IPS DF 4.7 (cell line): Measurements from ENCODE around the gene PTPRN2.
"Not testable (repeated sequence)": the region's sequence is repeated elsewhere in the genome, so short reads cannot be mapped to it uniquely, and the experiment has no call there.

Experiments
- DNase-seq: peaks from one replicate; pipeline ENCODE4 v3.0.0-alpha.2; 2013; ENCODE audit warnings: low spot score; ENCODE audit errors: extremely low read depth

The PTPRN2 gene

DNA sequence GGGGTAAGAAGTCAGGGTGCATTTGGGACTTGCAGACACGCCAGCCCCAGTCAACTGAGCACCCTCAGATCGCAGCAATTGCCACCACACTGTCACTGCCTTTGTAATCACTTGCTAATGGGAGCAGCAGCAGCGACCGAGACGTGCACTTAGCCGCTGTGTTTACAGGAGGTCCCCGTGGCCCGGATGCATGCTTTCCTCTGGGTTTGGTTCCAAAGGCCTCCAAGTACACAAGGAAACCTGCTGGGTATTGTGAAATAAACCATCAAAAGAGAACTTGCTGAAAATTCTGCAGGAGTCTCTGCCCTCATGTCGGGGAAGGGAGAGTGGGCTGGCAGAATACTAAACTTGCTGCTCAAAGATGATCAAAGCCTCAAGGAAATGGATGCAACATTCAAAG lies 909.1 kb downstream of the PTPRN2 start:
- no peak for DNase-seq

DNA sequence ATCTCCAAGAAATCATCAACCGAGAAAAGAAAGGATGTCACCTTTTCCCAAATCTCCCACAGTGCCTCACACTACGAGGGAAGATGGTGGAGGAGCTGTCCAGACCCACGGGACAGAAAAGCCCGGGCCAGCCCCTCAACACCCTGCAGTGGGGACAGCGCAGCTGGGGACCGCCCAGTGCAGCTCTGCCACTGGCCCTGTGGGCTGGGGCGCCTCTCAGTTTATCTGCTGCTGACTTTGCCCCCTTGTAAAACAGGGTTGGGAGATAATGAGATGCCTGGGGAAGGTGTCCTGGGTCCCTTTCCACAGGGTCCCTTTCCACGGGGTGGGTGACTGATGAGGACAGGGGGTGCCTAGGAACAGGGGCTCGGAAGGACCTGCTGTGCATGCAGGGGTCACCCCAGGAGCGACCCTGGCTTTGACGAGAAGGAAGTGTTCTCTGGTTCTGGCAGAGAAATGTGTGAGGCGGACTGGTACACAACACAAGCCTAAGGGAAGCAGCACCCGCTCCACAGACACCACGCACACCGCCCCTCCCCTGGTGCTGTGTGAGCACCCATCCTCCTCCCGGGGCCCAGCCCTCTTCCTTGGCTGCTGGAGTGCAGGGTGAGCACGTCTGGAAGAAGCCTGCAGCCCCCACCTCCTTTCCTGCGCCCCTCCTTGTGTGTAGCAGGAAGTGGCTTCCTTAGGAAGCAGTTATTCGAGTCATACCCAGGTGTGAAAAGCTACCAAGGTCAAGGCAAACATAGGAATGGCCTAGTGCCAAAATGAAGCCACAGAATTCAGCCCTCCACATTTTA lies 911.0 kb downstream of the PTPRN2 start:
- DNase-seq, result no peak

GRCh38 chr7:157676001-157676400 lies 911.6 kb downstream of the PTPRN2 start:
- no peak for DNase-seq

DNA sequence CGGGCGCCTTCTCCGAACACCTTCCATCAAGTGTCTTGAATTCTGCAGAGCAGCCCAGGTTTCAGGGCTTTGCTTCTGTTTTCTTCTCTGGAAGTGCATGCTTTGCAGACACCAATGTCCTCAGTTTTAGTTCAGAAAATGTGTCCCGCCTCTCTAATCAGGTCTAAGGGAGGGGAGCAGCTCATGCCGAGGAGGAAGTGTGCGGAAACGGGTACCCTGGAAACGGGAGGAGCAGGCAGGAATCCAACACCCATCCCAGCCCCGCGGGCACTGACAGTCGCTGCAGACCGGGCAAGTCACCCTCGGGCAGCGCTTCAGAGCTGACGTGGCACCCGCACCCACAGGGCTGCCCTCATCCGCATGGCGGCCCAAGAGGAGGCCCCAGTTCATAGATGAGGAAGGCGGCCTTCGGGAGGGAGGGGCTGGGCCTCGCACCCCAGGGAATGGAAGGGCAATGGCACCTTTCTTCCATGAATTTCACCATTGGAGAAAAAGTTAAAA lies 912.1 kb downstream of the PTPRN2 start:
- DNase-seq, result no peak

- no peak for DNase-seq
Measured at GRCh38 chr7:157674715-157675426, 912.8 kb downstream of the PTPRN2 start.

GRCh38 chr7:157674027-157674714 lies 913.5 kb downstream of the PTPRN2 start:
- no peak for DNase-seq

DNA sequence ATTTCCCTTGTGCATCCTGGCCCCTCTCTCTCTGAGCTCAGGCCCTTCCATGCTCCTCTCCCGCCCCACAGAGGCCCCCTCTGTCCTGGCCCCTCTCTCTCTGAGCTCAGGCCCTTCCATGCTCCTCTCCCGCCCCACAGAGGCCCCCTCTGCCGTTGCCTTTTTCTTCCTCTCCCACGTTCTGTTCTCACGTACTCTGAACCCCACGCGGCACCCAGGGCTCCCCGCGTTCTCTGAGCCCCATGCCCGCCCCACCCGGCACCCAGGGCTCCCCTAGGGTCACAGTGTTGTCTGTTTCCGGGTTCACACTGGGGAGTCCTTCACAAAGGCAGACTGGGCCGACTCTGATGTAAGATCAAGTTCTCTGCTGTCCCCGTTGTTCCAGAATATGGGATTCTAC lies 914.0 kb downstream of the PTPRN2 start:
- no peak for DNase-seq

DNA sequence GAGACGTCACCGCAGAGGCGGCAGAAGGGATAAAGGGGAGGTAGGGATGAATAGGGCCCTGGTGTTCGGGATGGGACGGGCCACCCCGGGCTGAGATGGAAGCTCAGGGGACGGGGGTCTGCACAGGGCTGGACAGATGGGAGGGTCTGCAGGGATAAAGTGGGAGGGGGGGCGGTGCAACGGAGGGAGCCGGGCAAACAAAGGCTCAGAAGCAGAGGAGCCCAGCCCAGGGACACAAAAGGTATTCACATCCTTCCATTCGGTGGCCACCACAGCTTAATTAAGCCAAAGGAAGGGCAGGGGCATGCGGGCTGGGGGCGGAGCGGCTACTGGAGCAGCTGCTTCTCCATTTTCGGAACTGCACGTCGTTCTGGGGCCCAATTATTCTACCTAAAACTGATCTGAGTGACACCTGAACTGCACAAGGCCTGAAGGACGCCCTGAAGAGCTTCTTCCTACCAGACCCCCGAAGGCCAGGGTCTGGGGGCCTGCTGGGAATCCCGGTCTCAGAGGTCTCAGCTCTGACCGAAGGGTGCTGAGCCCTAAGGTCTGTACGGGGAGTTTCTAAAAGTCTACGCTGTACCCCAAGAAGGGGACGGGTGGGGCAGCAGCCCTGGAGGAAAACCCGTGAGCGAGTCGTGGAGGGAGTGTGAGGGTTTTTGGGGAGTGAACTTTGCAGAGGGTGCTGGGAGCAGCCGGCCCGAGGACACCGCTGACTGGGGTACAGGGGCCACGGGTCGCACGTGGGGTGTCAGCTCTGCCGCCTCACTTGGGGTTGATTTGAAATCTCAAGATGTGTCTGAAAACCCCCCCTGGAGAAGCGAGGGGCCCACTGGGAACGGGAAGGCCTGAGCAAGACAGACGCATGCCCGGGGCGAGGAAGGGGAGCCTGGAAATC lies 916.0 kb downstream of the PTPRN2 start:
- no peak for DNase-seq

- no peak for DNase-seq
Measured at GRCh38 chr7:157670490-157671357, 916.9 kb downstream of the PTPRN2 start.

DNA sequence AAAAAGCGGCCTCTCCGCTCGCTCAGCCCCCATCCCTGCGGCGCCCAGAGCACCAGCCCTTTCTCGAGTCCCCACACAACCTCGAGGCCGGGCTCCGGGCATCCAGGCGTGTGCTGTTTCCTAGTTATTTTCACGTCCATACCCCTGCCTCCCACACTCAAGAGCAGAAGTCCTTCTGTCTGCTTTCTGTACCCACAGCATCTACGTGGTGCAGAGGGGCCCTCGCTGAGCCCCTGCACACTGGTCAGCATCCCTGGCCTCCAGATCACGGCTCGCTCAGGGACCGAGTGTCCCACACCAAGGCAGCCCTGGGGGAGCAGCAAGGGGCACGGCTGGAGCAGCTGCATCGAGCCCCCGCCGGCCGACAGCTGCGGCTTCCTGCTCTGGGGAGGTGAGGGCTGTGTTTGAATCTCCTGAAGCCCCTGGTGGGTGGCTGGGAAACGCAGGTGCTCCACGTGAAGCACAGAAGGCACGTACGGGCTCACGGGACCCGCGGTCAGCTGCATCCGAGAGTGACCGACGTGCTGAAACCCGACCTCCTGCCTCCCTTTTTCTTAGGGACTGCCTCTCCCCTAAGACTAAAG lies 917.8 kb downstream of the PTPRN2 start:
- no peak for DNase-seq

GRCh38 chr7:157668884-157669767 lies 918.5 kb downstream of the PTPRN2 start:
- DNase-seq, result no peak

DNA sequence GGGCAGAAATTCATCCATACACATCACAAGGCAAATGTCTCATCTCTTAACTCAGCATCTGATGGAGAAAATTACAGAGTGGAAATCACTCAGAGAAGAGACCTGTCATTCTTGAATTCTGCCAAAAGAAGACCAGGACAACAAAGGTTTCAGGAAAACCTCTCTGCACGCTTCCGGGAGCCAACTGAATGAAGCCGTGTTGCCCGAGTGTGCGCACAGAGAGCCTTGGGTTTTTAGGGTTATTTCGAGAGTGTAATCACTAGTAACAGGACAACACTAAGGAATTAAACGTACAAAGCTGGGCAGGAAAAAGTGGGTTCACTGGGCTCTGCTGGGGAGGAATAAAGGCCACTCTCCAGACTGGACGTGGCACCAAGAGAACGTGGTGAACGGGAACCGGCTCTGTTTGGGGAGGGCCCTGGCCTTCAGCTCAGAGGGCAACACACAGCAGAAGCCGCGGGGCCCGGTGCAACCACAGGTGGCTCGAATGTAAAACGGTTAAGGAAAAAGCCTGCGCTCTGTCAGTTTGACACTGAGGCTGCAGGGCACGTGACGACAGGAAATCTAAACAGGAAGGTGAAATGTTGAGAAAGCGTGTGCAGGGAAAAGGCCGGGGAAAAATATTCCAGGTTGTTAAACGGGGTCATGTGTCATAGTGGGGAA lies 919.3 kb downstream of the PTPRN2 start:
- DNase-seq, result no peak

DNA sequence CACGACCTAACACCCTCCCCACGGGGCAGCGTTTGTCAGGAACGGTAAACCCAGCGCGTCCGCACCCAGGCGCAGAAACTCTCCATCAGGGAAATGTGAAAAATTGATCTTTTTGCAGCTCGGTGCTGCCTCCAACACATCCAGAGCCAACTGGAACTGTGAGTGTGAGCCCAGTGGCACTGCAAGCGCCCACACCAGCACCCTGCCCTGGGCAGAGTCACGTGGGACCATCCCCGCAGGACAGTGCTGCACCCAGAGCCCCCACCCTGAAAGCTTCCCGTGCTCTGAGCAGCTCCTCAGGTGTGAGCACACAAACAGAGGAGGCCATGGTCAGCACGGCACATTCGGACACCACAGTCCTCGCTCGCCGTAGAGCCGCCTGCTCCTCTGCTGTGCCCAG lies 919.9 kb downstream of the PTPRN2 start:
- DNase-seq, result no peak

GRCh38 chr7:157667261-157667660 lies 920.4 kb downstream of the PTPRN2 start:
- DNase-seq, result no peak

DNA sequence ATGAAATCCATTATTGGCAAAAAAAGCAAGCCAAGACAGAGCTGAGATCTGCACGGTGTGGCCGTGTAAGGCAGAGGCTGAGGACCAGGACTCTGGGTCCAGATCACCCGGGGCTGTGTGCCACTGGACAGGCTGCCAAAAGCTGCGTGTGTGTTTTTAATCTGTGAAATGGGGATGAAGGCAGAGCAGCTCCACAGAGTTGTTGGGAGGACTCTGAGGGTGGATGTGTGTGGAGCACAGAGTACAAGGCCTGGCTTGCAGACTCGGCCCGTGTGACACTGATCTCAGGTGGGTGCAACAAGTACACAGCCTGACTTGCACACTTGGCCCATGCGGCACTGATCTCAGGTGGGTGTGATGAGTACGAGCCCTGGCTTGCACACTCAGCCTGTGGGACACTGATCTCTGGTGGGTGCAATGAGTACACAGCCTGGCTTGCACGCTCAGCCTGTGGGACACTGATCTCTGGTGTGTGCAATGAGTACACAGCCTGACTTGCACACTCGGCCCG lies 921.0 kb downstream of the PTPRN2 start:
- DNase-seq, result no peak

GRCh38 chr7:157665634-157665988 lies 922.0 kb downstream of the PTPRN2 start:
- DNase-seq, result not testable (repeated sequence)

- no peak for DNase-seq
Measured at GRCh38 chr7:157664871-157665633, 922.6 kb downstream of the PTPRN2 start.
